ENCODE results near the gene HMOX2.

GRCh38 chr16:4496305-4496704 lies 20.1 kb downstream of the HMOX2 start:
- TF ChIP-seq CTCF (IDR thresholded peaks at IDR 0.05; ENCODE audit: poor library complexity) (no peak), EZH2 (IDR thresholded peaks at IDR 0.05; ENCODE audit: borderline replicate concordance) (no peak)
